Measurements from ENCODE around the gene RUFY3.

DNA sequence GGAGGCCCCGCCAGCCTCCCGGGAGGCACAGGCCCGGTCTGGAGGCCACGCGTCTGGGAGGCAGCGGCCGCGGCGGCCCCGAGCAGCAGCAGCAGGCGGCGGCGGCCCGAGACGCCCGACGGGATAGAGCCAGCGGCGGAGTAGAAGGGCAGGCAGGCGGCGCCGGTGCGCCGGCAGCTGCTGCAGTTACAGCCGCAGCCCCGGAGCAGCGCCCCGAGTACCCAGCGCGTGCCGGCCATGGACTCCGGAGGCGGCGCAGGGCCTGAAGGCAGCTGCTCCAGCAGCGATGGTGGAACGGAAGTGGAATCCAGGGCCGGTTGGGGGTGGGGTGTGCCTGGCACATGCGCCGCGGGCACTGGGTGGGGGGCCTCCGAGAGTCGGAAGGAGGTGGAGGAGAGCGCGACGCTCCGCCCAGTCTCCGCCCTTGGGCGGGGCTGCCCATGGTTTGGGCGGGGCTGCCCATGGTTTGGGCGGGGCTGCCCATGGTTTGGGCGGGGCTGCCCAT is 117.9 kb downstream of the RUFY3 start, which contains the start of gene GRSF1:
- TF ChIP-seq, protein P1, sequence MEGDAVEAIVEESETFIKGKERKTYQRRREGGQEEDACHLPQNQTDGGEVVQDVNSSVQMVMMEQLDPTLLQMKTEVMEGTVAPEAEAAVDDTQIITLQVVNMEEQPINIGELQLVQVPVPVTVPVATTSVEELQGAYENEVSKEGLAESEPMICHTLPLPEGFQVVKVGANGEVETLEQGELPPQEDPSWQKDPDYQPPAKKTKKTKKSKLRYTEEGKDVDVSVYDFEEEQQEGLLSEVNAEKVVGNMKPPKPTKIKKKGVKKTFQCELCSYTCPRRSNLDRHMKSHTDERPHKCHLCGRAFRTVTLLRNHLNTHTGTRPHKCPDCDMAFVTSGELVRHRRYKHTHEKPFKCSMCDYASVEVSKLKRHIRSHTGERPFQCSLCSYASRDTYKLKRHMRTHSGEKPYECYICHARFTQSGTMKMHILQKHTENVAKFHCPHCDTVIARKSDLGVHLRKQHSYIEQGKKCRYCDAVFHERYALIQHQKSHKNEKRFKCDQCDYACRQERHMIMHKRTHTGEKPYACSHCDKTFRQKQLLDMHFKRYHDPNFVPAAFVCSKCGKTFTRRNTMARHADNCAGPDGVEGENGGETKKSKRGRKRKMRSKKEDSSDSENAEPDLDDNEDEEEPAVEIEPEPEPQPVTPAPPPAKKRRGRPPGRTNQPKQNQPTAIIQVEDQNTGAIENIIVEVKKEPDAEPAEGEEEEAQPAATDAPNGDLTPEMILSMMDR (IDR thresholded peaks at IDR 0.05; ENCODE audit: insufficient read depth, low read length), result no peak
- peak; percentile 87 for TF ChIP-seq POLR2AphosphoS5 (IDR thresholded peaks at IDR 0.05; ENCODE audit: low read depth)
